GM12872 (cell line): ENCODE data around the gene MYO10.

Experiments
- TF ChIP-seq, protein P1 (sequence below): IDR thresholded peaks from 3 replicates; pipeline ENCODE4 v1.5.1; 2011; ENCODE audit warnings: low read depth, mild to moderate bottlenecking, low read length, moderate library complexity; ENCODE audit not compliant: insufficient read depth

MYO10 gene

DNA sequence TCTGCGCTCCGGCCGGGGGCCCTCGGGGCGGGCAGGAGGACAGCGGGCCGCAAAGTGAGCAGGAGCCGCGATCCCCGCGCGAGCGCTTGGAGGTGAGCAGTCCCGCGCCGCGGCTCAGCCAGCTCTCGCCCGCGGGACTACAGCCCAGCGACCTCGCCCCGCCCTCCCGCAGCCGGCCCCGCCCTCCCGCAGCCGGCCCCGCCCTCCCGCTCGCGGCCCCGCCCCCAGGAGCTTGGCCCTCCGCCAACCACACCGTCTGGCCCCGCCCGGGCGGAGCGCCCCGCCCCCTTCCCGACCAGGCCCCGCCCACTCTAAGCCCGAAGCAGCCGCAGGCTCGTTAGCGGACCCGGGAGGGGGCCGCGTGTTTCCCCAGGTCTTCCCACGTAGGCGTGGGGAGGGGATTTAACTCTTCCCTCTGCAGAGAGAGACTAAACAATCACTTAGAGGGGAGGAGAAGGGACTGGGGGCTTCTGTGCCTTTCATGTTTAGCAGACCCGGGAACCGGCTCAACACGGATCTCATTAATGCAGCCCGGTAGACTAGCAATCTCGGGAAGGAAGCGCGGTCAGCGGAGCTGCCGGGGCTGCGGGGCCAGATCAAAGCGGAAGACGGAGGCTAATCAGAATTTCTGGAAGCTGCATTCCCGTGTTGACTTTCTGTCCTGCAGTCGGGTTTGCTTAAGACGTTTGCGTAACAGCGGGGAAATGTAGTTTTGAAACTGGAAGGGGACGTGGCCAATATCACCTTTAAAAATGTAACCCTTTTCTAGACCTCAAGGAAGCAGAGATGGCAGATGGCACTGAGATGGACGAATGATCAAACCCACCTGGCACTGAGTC, at the start of gene MYO10:
Gene MYO10, minus strand, starts transcription at position 139 of the 839 bp plus-strand sequence. CDS start 480 bp downstream, outside the sequence.
- TF ChIP-seq, protein P1, sequence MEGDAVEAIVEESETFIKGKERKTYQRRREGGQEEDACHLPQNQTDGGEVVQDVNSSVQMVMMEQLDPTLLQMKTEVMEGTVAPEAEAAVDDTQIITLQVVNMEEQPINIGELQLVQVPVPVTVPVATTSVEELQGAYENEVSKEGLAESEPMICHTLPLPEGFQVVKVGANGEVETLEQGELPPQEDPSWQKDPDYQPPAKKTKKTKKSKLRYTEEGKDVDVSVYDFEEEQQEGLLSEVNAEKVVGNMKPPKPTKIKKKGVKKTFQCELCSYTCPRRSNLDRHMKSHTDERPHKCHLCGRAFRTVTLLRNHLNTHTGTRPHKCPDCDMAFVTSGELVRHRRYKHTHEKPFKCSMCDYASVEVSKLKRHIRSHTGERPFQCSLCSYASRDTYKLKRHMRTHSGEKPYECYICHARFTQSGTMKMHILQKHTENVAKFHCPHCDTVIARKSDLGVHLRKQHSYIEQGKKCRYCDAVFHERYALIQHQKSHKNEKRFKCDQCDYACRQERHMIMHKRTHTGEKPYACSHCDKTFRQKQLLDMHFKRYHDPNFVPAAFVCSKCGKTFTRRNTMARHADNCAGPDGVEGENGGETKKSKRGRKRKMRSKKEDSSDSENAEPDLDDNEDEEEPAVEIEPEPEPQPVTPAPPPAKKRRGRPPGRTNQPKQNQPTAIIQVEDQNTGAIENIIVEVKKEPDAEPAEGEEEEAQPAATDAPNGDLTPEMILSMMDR, result no peak

- TF ChIP-seq, protein P1, result no peak
Observed at GRCh38 chr5:16983972-16984371, 47.9 kb upstream of the MYO10 start.

GRCh38 chr5:16983022-16983639, 47.0 kb upstream of the MYO10 start:
- TF ChIP-seq, protein P1, result no peak

DNA sequence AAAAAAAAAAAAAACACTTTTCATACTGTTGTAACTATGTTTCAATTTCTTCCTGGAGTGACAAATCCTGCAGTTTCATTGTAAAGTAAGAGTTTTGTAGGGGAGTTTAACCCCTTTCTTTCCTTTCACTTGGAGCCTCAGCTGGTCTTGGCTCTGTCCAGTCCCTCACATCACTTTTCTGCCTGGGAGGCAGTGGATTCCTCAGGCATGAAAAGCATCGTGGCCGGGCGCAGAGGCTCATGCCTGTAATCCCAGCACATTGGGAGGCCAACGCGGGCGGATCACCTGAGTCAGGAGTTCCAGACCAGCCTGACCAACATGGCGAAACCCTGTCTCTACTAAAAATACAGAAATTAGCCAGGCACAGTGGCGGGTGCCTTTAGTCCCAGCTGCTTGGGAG, 45.6 kb upstream of the MYO10 start:
- TF ChIP-seq, protein P1, result no peak

DNA sequence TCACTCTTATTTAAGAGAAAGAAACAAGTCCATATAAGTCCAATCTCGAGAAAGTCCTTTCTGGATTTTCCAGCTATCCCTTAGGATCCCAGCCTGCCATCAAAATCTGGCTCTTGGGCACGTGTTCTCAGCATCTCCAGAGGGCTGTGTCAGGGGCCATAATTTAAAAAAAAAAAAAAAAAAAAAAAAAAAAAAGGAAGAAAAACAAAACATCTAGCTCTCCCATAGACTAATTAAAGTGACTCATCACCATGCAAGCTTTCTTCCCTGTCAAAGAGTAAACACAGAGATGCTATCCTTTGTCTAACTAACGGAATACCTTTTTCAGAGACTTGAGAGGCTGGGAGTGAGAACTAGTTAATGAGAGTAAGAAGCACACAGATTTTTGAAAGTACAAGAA, 44.9 kb upstream of the MYO10 start:
- TF ChIP-seq, protein P1, result no peak

- TF ChIP-seq, protein P1, result no peak
Observed at GRCh38 chr5:16978296-16978695, 42.2 kb upstream of the MYO10 start.

- TF ChIP-seq, protein P1, result no peak
Observed at GRCh38 chr5:16976625-16977008, 40.5 kb upstream of the MYO10 start.
